NCI-H510A treated with DMSO at 0.1 percent for 48 hours (cell line): ENCODE data around the gene YY1.
A peak's percentile ranks its signal among the peaks of the same experiment; 100 is the strongest.
"Not testable (repeated sequence)": the region's sequence is repeated elsewhere in the genome, so short reads cannot be mapped to it uniquely, and the experiment has no call there.

Experiments used
- DNase-seq: peaks from one replicate; lab custom pipeline; 2025; lab: John Stamatoyannopoulos, UW

The YY1 gene

GRCh38 chr14:100283984-100284881 lies 45.3 kb downstream of the YY1 start:
- DNase-seq = no peak

DNA sequence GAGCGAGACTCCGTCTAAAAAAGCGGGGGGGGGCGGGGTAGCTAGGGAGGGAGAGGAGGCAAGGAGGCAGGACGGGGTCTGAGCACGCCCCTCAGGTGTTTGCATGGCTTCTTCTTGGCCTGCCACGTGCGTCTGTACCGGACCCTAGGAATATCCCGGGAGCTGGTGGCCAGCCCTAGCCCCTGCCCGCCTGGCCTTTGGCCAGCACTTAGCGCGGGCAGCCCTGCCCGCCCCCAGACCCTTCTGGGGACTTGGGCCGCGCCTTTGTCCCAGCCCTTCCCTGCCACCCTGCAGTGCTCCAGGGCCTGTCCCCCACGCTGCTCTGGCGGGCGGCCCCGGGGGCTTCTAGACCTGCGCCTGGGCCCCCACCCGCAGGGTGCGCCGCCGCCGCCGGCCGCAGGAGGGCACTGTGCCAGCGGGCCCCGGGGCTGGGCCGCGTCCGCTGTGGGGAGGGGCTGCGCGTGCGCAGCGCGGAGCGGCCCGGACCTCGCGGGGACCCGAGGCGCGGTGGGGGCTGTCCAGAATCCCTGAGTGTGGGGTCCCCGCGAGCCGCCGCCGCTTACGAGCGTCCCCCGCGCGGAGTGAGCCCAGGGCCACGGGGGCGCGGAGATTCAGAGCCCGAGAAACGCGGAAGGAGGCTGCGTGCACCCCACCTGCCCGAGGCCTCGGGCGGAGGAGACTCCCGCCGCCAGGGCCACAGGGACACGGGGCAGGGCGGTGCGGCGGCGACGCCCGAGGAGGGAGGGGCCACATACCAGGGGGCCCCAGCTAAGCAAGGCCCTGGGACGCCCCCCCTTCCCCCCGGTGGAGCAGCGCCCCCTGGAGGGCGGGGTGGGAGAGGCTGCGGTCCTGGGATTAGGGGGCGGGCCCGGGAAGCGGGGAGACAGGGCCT lies 46.3 kb downstream of the YY1 start:
- DNase-seq = peak; percentile 51

GRCh38 chr14:100285913-100286400 lies 47.0 kb downstream of the YY1 start:
- no peak for DNase-seq

DNA sequence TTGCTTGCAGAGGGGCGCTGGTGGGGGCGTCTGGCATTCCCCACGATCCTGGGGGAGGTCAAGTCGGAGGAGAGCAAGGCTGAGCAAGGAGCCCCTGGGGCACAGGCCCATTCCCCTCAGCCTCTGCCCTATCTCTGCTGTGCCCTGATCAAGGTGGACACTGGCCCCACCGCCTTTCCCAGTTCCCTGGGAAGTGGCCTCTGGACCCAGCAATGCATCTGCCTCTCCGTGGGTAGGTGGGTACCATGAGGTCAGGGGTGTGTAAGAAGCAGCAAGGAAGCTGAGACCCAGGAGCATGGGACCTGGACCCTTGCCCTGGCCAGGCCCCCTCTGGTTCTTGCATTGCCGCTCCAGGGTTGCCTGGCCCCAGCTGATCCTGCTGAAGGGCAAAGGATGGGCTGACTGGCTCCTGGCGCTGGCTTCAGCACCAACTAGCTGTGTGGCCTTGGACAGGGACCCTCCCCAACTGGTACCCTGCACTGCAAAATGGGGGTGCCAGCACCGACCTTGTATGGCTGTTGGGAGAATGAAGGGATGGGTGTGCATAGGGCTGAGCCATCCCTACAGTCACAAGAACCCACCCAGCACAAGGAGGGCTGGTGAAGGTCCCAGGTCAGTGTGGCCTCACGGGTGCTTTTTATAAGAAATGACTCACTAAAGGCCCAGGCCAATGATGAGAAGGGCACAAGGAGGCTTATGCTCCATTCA lies 47.7 kb downstream of the YY1 start:
- DNase-seq = no peak

GRCh38 chr14:100287202-100287997 lies 48.5 kb downstream of the YY1 start:
- no peak for DNase-seq

GRCh38 chr14:100287998-100288295 lies 49.0 kb downstream of the YY1 start:
- DNase-seq = not testable (repeated sequence)

DNA sequence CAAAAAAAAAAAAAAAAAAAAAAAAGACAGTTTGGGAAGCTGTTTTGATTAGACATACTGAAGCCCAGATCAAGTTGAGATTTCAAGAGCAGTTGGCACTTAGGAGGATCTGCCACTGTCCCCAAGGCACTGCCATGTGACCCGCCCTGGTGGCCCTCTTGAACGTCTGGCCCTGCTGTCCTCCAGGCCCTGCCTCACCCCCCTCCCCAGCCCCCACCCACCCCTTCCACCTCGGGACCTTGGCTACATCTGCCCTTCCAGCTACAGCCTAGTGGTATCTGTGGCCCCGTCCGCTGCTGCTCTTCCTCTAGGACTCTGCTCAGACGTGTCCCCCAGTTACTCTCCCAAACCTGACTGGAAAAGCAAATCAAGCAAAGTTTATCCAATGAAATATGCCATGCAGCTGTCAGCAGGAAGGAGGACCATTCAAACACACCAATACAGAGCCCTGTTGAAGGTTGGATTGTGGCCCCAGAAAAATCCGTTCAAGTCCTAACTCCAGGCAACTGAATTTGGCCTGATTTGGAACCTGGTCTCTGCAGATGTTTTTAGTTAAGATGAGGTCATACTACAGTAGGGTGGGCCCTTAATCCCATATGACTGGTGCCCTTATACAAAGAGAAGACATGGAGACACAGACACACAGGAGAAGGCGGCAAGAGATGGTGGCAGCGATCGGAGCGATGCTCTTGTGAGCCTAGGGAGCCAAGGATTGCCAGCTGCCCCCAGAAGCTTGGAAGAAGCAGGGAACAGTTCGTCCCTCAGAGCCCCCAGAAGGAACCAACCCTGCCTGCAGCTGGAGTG lies 49.6 kb downstream of the YY1 start:
- no peak for DNase-seq

- DNase-seq = no peak
These were observed 51.1 kb downstream of the YY1 start for GRCh38 chr14:100289916-100290606.

- no peak for DNase-seq
These were observed 51.8 kb downstream of the YY1 start for GRCh38 chr14:100290607-100291304.

DNA sequence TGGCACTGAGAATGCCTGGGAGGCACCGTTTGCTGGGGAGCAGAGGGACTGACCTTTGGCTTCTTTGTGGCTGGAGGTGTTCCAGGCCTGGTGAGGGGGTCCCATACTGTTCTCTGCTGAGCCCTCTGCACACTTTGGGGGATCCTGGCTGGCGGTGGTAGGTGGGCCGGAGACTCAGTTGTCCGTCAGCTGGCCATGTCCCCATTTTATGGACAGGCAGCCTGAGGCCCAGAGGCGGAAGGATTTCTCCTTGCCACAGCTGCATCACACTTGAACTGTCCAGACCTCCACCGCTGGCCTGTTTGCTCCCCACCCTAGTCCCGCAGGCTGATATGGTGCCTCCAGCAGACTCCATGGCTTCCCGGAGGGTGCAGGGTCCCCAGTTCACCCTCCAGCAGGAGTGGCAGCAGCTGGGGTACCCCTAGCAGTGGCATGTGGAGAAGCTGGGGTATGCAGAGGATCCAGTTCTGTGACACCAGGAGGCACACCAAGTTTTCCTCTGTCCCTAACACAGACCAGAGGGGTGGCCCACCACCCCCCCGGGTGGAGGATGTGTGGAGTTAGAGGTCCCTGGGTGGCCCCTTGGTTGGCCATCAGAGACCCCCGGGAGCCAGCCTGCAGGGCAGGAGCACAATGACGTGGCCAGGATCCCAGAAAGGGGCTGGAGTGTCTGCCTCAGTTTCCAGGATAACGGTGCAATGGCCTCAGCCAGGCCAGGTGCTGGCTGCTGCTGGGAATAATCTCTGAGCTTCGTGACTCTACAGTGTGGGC lies 52.5 kb downstream of the YY1 start:
- DNase-seq = no peak

DNA sequence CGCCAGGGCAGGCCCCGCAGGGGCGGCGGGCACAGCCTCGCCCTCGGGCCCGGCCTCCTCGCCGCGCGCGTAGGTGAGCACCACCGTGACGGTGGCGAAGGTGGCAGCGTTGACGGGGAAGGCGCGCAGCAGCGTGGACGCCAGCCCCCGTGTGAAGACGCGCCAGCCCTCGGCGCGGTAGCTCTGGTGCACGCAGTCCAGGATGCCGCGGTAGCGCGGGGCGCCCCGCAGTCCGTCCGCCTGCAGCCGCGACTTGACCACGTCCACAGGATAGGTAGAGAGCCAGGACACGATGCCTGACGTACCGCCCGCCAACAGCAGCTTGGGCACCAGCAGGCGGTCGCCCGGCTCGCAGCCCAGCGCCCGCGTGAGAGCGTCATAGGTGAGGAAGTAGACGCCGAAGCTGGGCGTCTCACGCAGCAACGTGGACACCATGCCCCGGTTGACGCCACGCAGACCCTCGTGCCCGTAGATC lies 53.4 kb downstream of the YY1 start:
- DNase-seq = no peak

DNA sequence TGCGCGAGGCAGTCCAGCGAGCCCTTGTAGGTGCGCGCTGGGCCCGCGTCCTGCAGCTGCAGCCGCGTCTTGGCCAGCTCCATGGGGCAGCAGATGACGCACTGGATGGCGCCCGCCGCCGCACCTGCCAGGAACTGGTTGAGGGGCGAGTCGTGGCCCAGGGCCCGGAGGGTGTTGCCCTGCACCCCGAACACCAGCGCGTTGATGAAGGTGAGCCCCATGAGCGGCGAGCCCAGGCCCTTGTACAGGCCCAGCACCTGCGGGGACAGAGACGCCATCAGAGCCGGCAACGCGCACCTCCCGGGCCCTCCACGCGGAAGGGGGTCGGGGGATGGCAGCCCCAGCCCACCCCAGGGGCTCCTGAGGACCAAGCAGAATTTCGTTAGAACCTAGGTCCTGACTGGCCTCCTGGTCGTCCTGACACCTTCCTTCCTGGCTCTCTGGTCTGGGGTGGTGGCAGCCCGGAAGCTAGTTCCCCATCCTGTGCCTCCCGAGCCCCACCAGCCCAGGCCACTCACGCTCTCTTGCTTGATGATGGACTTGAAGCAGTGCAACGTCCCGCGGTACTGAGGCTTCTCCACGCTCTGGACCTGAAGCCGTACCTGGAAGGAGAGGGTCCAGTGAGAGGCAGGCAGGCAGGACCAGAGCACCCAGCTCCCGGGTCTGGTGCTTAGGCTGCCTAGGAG lies 54.0 kb downstream of the YY1 start:
- DNase-seq = no peak

DNA sequence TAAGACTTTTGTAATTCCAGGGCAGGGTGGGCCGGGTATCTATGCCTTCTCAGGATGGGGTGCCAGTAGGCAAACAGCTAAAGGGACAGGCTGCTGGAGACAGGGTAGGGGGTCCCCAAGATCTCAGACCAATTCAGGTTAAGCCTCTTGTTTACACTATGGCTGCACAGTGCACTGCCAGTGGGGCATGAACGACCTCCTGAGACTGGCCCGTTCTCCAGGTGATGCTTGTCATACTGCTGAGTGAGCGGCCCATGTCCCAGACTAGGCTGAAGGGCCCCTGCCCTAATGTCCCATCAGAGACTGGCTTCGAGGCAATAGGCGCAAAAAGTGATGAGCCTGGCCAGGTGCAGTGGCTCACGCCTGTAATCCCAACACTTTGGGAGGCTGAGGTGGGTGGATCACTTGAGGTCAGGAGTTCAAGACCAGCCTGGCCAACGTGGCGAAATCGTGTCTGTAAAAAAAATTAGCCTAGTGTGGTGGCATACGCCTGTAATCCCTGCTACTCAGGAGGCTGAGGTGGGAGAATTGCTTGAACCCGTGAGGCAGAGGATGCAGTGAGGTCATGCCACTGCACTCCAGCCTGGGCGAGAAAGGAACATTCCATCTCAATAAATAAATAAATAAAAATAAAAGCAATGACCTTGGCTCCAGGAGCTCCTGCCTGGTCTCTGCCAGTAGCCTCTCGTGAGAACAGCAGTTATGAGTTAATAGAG lies 54.7 kb downstream of the YY1 start:
- no peak for DNase-seq

- no peak for DNase-seq
These were observed 55.4 kb downstream of the YY1 start for GRCh38 chr14:100294213-100294962.

- no peak for DNase-seq
These were observed 56.0 kb downstream of the YY1 start for GRCh38 chr14:100294963-100295330.

- DNase-seq = no peak
These were observed 56.6 kb downstream of the YY1 start for GRCh38 chr14:100295376-100296105.
